Thoracic aorta (tissue), 2 donors: ENCODE measurements around the gene CLRN3. TPM values are rescaled to one million over a fixed set of nuclear protein-coding genes. Genes with fewer than 3 reads are reported as not detected.

Experiments
- ATAC-seq: fragments of 150-250 bp; one replicate; pipeline ENCODE4 v1.8.0; 2017; ENCODE audit warnings: low read depth; ENCODE audit not compliant: insufficient number of reproducible peaks, low FRiP score
- DNase-seq: peaks from one replicate; pipeline ENCODE4 v3.0.0-alpha.2; 2020; ENCODE audit warnings: low spot score
- H3K27ac ChIP-seq, 2 donors: fragments of 200-600 bp; sonication (generic); 1 replicate in 1 of 2; 2 replicates in 1 of 2; pipeline ENCODE4 v1.5.1; 2016; ENCODE audit warnings: mild to moderate bottlenecking in 2 of 2, moderate library complexity in 2 of 2
- H3K27me3 ChIP-seq: fragments of 200-600 bp; sonication (generic); replicated peaks from 2 replicates; pipeline ENCODE4 v1.6.0; 2016; ENCODE audit warnings: mild to moderate bottlenecking; ENCODE audit not compliant: insufficient read depth
- H3K36me3 ChIP-seq: fragments of 200-600 bp; sonication (generic); one replicate; pipeline ENCODE4 v1.5.1; 2016
- H3K4me1 ChIP-seq, 2 donors: fragments of 200-600 bp; sonication (generic); 1 replicate in 1 of 2; 2 replicates in 1 of 2; pipeline versions ENCODE4 v1.5.1 to v1.6.0; 2016; ENCODE audit warnings: low read depth in 2 of 2, mild to moderate bottlenecking in 1 of 2; ENCODE audit not compliant: control insufficient read depth in 1 of 2
- H3K4me3 ChIP-seq: fragments of 200-600 bp; sonication (generic); 2 replicates; pipeline ENCODE4 v1.5.1; 2016; ENCODE audit warnings: mild to moderate bottlenecking
- H3K9me3 ChIP-seq: fragments of 200-600 bp; sonication (generic); 2 replicates; pipeline ENCODE4 v1.5.1; 2016
- total RNA-seq, 2 donors: library from RNA; depleted of rRNA; stranded (reverse); fragments of >200 nt; gene quantifications; one replicate each; pipeline versions ENCODE4 v1.1.0 to v1.2.3, GENCODE V29; 2016
- TF ChIP-seq, protein P1 (sequence below): fragments of 200-600 bp; sonication (generic); IDR thresholded peaks from one replicate; pipeline ENCODE4 v1.5.1; 2019; ENCODE audit warnings: antibody characterized with exemption

Gene CLRN3
- total RNA-seq, 2 donors from 2014 or later = not detected

GRCh38 chr10:127894146-127894545, 1.4 kb upstream of the CLRN3 start:
- TF ChIP-seq, protein P1, sequence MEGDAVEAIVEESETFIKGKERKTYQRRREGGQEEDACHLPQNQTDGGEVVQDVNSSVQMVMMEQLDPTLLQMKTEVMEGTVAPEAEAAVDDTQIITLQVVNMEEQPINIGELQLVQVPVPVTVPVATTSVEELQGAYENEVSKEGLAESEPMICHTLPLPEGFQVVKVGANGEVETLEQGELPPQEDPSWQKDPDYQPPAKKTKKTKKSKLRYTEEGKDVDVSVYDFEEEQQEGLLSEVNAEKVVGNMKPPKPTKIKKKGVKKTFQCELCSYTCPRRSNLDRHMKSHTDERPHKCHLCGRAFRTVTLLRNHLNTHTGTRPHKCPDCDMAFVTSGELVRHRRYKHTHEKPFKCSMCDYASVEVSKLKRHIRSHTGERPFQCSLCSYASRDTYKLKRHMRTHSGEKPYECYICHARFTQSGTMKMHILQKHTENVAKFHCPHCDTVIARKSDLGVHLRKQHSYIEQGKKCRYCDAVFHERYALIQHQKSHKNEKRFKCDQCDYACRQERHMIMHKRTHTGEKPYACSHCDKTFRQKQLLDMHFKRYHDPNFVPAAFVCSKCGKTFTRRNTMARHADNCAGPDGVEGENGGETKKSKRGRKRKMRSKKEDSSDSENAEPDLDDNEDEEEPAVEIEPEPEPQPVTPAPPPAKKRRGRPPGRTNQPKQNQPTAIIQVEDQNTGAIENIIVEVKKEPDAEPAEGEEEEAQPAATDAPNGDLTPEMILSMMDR = no peak
- no peak overlapping the region for H3K4me3 ChIP-seq
- H3K9me3 ChIP-seq = no peaks in the 10 kb centered on the region
- peaks cover 6 to 9% of the 10 kb centered on the region in 2 donors for H3K4me1 ChIP-seq
- no peaks in the 10 kb centered on the region for H3K36me3 ChIP-seq
- ATAC-seq (no peak), DNase-seq (no peak)
- no peaks in the 10 kb centered on the region for H3K27me3 ChIP-seq
- no peak overlapping the region for H3K27ac ChIP-seq

- no peak overlapping the region for H3K4me3 ChIP-seq
- TF ChIP-seq, protein P1 = no peak
- H3K27me3 ChIP-seq = no peaks in the 10 kb centered on the region
- peaks cover 10 to 32% of the 10 kb centered on the region in 2 donors for H3K4me1 ChIP-seq
- ATAC-seq (no peak), DNase-seq (no peak)
- no peaks in the 10 kb centered on the region for H3K9me3 ChIP-seq
- no peak overlapping the region for H3K27ac ChIP-seq
- no peaks in the 10 kb centered on the region for H3K36me3 ChIP-seq
Observed at GRCh38 chr10:127890832-127891334, 1.9 kb downstream of the CLRN3 start.

- ATAC-seq = no peak
- Histone ChIP-seq H3K4me3 (no peak overlapping the region), H3K4me1 (peaks cover 10 to 32% of the 10 kb centered on the region in 2 donors), H3K27me3 (no peaks in the 10 kb centered on the region), H3K9me3 (no peaks in the 10 kb centered on the region), H3K27ac (no peak overlapping the region), H3K36me3 (no peaks in the 10 kb centered on the region)
- DNase-seq = no peak
- TF ChIP-seq, protein P1 = no peak
Observed at GRCh38 chr10:127890216-127890615, 2.5 kb downstream of the CLRN3 start.

DNA sequence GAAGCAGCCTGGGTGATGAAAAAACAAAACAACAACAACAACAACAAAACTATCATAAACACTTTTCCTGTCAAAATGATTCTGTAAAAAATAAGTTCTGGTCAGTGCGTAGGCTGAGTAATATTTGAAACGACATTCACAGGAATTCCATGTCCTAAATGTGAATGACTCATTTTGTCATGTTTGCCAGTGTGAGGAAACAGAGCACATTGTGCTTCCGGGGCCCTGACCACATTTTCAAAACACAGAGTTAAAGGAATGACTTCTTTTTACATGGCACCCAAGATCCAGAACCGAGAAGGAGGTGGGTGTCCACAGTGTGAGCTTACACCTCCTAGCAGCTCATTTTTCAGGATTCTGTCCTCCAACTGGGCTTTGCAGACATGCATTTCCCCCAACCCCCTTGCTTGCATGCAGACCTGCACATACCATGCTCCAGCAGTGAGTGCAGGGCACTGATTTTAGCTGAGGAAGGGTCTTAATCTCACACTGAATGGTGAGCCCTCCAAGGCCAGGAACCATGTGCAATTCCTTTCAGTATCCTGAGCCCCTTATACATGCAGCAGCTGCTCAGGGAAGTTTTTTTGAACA, 3.0 kb downstream of the CLRN3 start:
- peak; percentile 62 for ATAC-seq
- H3K4me3 ChIP-seq = no peak overlapping the region

DNA sequence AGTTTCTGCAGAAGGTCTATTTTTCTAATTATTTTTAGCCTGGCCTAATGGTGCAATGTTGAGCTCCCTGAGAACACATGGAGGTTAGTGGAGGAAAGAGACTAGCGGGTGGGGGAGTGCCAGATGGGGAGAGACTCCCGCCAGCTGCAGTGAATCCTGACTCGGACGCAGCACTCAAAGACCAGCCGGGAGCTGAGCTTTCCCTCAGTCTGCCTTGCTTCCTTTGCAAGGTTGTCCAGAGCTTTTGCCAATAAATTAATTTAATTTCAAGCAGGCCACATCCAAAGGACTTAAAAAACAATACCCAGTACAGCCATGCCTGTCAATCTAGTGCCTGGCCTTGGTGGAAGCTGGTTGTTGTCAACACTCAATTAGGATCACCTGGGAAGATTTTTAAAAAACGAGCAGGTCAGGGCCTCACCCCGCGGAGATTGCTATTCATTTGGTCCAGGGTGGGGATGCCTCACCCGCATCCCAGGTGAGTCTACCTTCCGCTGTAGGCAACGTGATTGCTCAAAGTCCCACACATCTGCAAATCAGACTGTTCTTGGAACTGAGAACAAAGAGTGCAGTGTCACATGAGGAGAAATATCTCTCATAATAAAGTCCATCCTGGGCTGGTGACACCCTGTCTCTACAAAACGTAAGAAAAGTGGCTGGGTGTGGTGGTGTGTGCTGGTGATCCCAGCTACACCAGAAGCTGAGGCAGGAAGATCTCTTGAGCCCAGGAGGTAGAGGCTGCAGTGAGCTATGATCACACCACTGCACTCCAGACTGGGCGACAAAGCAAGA, 4.0 kb downstream of the CLRN3 start:
- Histone ChIP-seq H3K36me3 (no peaks in the 10 kb centered on the region), H3K4me1 (peaks cover 10 to 32% of the 10 kb centered on the region in 2 donors), H3K27me3 (no peaks in the 10 kb centered on the region), H3K4me3 (no peak overlapping the region), H3K9me3 (no peaks in the 10 kb centered on the region), H3K27ac (peak overlapping the region; percentile 27 to 44)
- TF ChIP-seq, protein P1 = no peak
- no peak for DNase-seq
- no peak for ATAC-seq

More for the DNA sequence above, 3.0 kb downstream of the CLRN3 start:
- H3K9me3 ChIP-seq = no peaks in the 10 kb centered on the region
- peaks cover 10 to 32% of the 10 kb centered on the region in 2 donors for H3K4me1 ChIP-seq
- DNase-seq = no peak
- H3K27ac ChIP-seq = peak overlapping the region; percentile 27 to 44
- no peaks in the 10 kb centered on the region for H3K27me3 ChIP-seq
- TF ChIP-seq, protein P1 = no peak
- H3K36me3 ChIP-seq = no peaks in the 10 kb centered on the region
